HFF-Myc (cell line): ENCODE data around the gene AMIGO3.

Experiments
- DNase-seq: peaks from one replicate; pipeline ENCODE4 v3.0.0-alpha.2; 2011; ENCODE audit warnings: low read depth; ENCODE audit errors: extremely low read depth
- H3K4me3 ChIP-seq: replicated peaks from 2 replicates; pipeline ENCODE4 v1.5.1; 2011; ENCODE audit warnings: low read depth, mild to moderate bottlenecking, control low read depth, low read length
- CTCF ChIP-seq: IDR thresholded peaks from 2 replicates; pipeline ENCODE4 v1.5.1; 2012; ENCODE audit warnings: mild to moderate bottlenecking, low read depth, low read length, control low read depth; ENCODE audit errors: missing control alignments

The AMIGO3 gene

DNA sequence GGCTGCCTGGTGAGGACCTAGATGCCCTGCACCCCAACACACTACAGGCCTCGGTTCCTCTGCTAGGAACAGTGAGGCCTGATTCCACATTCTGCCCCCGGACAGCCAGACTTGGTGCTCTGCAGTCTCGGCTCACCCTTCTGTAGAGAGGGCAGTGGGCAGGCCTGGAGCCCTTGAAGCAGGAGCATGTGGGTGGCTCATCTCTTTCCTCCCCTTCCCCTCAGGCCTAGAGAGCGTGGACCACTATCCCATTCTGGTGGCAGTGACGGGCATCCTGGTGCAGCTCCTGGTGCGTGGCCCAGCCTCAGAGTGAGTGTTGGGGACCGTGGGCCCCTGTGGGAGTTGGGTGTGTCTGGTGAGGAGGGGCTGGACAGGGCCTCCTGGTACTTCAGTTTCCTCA is 3.3 kb downstream of the AMIGO3 start:
- TF ChIP-seq CTCF, result no peak
- H3K4me3 ChIP-seq, result no peak overlapping the region

DNA sequence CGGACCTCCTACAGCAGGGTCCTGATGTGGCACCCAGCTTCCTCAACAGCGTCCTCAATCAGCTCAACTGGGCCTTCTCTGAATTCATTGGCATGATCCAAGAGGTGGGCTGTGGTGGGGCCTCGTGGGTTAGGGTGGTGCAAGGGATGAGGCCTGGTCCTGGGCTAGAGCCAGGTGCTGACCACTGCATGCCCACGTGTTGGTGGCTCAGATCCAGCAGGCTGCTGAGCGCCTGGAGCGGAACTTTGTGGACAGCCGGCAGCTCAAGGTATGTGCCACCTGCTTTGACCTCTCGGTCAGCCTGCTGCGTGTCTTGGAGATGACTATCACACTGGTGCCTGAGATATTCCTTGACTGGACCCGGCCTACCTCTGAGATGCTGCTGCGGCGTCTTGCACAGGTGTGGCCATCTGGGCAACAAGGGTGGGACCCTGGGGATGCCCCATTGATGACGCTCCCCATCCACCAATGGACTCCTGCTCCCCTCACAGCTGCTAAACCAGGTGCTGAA is 3.8 kb downstream of the AMIGO3 start:
- no peak overlapping the region for H3K4me3 ChIP-seq
- no peak for DNase-seq
- TF ChIP-seq CTCF, result no peak

More for the DNA sequence above, 3.3 kb downstream of the AMIGO3 start:
- DNase-seq, result no peak

- H3K4me3 ChIP-seq, result no peak overlapping the region
- TF ChIP-seq CTCF, result no peak
- DNase-seq, result no peak
These were observed 4.5 kb downstream of the AMIGO3 start for GRCh38 chr3:49714728-49715550.

GRCh38 chr3:49713336-49714105 is 6.0 kb downstream of the AMIGO3 start:
- TF ChIP-seq CTCF, result no peak
- H3K4me3 ChIP-seq, result no peak overlapping the region
- DNase-seq, result no peak

DNA sequence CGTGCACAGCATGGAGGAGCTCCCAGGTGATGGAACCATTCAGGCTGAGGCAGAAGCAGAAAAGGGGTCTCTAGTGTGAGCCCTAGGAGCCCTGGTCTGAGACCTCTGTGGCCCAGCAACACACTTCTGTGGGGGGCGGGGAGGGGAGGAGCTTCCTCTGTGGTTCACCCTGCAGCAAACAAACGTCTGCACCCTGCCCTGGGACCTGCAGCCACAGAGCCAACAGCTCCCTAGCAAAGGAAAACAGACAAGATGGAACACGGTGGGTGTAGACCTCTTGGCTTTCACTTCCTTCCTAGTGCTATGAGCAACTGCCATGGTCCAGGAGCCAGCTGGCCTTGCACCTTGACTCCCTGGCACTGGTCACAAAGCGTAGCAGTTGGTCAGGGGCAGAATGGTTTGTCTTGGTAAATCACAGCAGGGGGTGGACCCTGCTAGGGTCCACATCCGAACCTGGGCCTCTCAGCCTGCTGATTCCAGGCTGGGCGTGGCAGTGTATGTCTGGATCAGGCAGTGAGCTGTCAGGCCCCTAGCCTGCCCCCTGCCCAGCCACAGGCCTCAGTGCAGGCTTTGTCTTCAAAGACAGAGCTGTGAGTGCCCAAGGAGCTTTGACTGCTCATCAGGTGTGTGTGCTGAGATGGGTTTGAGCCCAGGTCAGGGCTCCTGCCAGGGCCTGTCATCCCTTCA is 6.7 kb downstream of the AMIGO3 start:
- no peak for DNase-seq
- TF ChIP-seq CTCF, result no peak
- H3K4me3 ChIP-seq, result no peak overlapping the region

GRCh38 chr3:49712166-49712565 is 7.3 kb downstream of the AMIGO3 start:
- TF ChIP-seq CTCF, result no peak
- no peak for DNase-seq
- H3K4me3 ChIP-seq, result no peak overlapping the region
